Measurements from ENCODE around the gene DERA.

- TF ChIP-seq CTCF (optimal IDR thresholded peaks at IDR 0.05 in 1 of 3, IDR thresholded peaks at IDR 0.05 in 1 of 3, conservative IDR thresholded peaks at IDR 0.05 in 1 of 3; ENCODE audit: extremely low read depth in 1 of 3, insufficient read depth in 2 of 3, low read length in 3 of 3) (no peak), EZH2 (IDR thresholded peaks at IDR 0.05; ENCODE audit: low read length) (no peak)
Measured at GRCh38 chr12:15928346-15928745, 17.2 kb downstream of the DERA start.

Data from keratinocyte (primary cell).